Cardiac fibroblast (primary cell): Measurements from ENCODE around the gene AGO1.
"Not testable (repeated sequence)": the region's sequence is repeated elsewhere in the genome, so short reads cannot be mapped to it uniquely, and the experiment has no call there.

Experiments
- DNase-seq, 2 donors: peaks; one replicate each; pipeline versions ENCODE4 v3.0.0 to v3.0.0-alpha.2; 2010; ENCODE audit warnings: low read depth in 2 of 2
- H3K4me3 ChIP-seq, 2 donors: replicated peaks in 1 of 2; 1 replicate in 1 of 2; 2 replicates in 1 of 2; pipeline ENCODE4 v1.5.1; 2011; ENCODE audit warnings: low read depth in 2 of 2, low read length in 2 of 2, mild to moderate bottlenecking in 2 of 2, moderate library complexity in 1 of 2
- TF ChIP-seq, protein P1 (sequence below): IDR thresholded peaks from one replicate; pipeline ENCODE4 v1.5.1; 2011; ENCODE audit warnings: low read depth, mild to moderate bottlenecking, low read length, inconsistent platforms

AGO1 gene

GRCh38 chr1:35886577-35887431 is 3.8 kb downstream of the AGO1 start:
- no peak overlapping the region for H3K4me3 ChIP-seq
- DNase-seq: peak; percentile 8 to 12
- TF ChIP-seq, protein P1, sequence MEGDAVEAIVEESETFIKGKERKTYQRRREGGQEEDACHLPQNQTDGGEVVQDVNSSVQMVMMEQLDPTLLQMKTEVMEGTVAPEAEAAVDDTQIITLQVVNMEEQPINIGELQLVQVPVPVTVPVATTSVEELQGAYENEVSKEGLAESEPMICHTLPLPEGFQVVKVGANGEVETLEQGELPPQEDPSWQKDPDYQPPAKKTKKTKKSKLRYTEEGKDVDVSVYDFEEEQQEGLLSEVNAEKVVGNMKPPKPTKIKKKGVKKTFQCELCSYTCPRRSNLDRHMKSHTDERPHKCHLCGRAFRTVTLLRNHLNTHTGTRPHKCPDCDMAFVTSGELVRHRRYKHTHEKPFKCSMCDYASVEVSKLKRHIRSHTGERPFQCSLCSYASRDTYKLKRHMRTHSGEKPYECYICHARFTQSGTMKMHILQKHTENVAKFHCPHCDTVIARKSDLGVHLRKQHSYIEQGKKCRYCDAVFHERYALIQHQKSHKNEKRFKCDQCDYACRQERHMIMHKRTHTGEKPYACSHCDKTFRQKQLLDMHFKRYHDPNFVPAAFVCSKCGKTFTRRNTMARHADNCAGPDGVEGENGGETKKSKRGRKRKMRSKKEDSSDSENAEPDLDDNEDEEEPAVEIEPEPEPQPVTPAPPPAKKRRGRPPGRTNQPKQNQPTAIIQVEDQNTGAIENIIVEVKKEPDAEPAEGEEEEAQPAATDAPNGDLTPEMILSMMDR: no peak

- no peak overlapping the region for H3K4me3 ChIP-seq
- TF ChIP-seq, protein P1: no peak
- no peak for DNase-seq
Observed at GRCh38 chr1:35887508-35887907, 4.5 kb downstream of the AGO1 start.

DNA sequence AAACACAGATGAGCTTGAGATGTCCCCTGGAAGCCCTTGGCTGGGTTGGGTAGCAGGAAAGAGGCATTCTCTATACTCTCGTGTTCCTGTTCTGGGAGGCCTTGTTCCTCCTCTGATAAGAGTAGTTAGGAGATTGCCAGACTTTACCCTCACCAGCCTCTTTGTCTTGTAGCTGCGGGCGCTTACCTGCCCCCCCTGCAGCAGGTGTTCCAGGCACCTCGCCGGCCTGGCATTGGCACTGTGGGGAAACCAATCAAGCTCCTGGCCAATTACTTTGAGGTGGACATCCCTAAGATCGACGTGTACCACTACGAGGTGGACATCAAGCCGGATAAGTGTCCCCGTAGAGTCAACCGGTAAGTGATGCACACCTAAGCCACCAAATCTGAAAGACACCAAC is 5.2 kb downstream of the AGO1 start:
- DNase-seq: no peak
- H3K4me3 ChIP-seq: no peak overlapping the region
- TF ChIP-seq, protein P1: no peak

DNA sequence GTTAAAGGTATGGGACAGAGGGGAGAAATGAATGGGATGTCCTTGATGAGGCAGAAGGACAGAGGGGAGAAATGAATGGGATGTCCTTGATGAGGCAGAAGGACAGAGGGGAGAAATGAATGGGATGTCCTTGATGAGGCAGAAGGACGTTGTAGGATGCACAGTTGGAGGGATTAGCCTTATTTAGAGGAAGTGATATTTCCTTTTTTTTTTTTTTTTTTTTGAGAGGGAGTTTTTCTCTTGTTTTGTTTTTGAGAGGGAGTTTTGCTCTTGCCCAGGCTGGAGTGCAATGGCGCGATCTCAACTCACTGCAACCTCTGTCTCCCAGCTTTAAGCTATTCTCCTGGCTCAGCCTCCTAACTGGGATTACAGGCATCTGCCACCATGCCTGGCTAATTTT is 6.0 kb downstream of the AGO1 start:
- DNase-seq, H3K4me3 ChIP-seq: not testable (repeated sequence)

DNA sequence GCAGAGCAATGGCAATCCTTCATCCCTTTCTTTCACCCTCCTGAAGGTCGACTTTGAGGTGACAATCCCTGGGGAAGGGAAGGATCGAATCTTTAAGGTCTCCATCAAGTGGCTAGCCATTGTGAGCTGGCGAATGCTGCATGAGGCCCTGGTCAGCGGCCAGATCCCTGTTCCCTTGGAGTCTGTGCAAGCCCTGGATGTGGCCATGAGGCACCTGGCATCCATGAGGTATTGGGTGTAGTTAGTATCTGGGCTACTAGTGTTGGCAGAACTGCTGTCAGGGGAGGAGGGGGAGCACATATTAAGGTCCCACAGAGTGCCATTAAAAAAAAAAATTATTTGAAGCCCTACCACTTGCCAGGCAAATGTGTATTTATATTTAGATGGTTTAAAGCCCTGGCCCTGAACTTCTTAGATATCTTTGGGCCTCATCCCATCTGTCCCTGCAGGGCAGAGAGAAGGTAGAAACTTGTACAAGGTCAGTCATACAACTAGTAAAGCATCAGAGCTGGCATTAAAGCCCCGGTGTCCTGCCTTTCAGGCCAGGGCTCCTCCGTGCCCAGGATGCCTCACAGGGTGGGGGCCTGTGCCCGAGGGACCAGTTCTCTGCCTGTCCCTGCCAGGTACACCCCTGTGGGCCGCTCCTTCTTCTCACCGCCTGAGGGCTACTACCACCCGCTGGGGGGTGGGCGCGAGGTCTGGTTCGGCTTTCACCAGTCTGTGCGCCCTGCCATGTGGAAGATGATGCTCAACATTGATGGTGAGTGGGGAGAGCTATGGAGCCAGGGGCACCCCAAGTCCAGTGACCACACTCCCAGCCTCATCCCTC is 10.3 kb downstream of the AGO1 start:
- TF ChIP-seq, protein P1: no peak
- DNase-seq: no peak
- H3K4me3 ChIP-seq: no peak overlapping the region

- TF ChIP-seq, protein P1: no peak
- H3K4me3 ChIP-seq: no peak overlapping the region
- DNase-seq: peak; percentile 42 to 63
Observed at GRCh38 chr1:35894183-35894582, 11.2 kb downstream of the AGO1 start.

GRCh38 chr1:35894656-35895055 is 11.6 kb downstream of the AGO1 start:
- DNase-seq: no peak
- TF ChIP-seq, protein P1: no peak
- H3K4me3 ChIP-seq: no peak overlapping the region
